ENCODE results near the gene ANKRD29.
"Not testable (repeated sequence)": the region's sequence is repeated elsewhere in the genome, so short reads cannot be mapped to it uniquely, and the experiment has no call there.

The ANKRD29 gene

GRCh38 chr18:23583071-23583865, 79.4 kb downstream of the ANKRD29 start:
- DNase-seq (ENCODE audit: low read depth in 2 of 2): no peak

DNA sequence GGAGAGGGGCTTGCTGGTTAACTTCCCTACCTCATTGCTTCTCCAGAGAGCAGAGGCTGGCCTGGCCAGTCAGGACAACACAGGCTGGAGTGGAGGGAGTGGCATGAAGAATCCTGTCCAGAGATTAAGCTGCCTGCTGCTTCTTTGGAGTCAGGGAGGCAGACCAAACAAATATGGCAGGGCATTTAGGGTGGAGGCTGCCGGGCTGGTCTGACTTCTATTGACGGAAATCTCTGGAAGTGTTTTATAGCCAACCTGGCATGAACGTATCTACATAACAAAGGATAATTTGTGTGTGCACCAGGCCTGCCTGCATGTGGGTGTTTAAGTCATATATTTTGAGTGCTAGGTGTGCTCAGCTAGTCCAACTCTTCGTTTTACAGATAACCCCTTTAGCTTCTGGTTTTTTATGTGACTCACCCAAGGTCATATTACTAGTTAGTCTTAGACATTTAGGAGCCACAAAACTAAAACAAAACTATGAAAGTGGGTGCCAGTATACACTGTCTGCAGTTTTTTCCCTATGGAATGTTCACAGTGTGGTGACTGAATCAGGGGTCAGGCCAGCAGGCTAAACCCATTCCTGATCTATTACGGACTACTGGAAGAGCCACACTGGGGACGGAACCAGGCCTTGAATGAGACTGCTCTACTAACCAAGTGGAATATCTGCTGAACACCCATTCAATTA, 81.9 kb downstream of the ANKRD29 start:
- DNase-seq (ENCODE audit: low read depth in 2 of 2): no peak

DNA sequence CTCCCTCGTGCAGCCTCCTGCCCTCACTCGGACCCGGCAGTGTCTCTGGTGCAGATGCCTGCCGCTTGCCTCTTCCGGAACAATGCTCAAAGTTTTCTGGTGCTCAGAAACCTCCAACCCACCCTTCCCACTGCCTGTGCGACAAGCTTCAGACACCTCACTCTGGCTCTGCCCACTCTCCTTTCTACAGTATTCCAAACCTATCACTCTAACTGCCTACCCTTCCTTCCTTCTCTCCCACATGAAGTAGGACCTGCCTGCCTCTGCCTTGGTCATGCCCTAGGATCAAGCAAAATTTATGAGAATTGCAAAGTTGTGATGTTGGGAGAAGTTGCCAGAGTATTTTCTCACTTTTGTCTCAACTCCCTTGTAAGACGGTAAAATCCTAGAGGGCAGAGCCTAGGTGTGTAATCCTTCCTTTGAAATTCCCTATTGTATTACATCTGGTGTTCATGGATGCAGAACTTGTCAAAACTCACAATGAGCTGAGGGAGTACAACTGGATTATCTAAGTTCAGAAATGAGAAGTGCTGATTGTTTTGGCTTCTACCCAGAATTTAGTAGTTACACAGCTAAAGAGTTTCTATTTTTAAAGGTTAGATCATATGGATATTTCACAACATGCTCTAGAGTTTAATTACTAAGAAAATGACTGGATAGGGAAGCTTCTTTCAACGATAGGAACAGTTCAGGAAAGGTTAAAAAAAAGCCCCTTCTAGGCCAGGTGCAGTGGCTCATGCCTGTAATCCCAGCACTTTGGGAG, 83.6 kb downstream of the ANKRD29 start:
- DNase-seq (ENCODE audit: low read depth in 2 of 2): no peak

- no peak for DNase-seq (ENCODE audit: low read depth in 2 of 2)
Observed at GRCh38 chr18:23578067-23578701, 84.5 kb downstream of the ANKRD29 start.

GRCh38 chr18:23577521-23577920, 85.2 kb downstream of the ANKRD29 start:
- DNase-seq (ENCODE audit: low read depth in 2 of 2): not testable (repeated sequence)

- no peak for DNase-seq (ENCODE audit: low read depth in 2 of 2)
Observed at GRCh38 chr18:23575309-23575651, 87.4 kb downstream of the ANKRD29 start.

DNA sequence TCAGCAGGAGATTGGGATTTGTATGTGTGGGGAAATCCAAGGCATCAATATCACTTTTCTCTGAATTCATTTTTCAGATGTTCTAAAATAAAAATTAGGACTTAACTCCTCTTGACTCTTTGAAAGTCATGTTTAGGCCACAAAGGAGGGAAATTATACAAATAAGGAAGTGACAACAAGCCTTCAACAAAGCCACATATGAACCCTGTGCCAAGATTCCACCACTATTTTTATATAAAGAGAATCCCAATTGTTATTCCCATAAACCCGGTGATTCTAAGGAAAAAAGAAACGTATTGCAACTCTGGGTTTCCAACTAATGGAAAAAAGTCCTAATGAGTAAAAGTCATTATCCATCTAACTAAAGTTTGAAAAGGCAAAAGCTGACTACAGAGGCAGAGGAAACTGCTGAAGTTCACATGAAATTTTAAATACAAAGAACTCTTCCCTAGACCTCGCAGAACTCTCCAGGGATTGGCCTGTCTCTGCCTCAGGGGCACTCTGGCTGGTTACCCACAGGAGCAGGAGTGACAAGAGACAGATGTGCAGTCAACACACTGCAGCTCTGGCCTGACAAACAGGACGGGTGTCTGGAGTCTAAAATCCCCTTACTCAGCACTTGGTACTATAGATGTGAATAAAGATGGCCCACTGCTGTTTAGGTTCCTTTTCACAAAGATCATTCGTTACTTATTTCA, 88.0 kb downstream of the ANKRD29 start:
- DNase-seq (ENCODE audit: low read depth in 2 of 2): no peak

DNA sequence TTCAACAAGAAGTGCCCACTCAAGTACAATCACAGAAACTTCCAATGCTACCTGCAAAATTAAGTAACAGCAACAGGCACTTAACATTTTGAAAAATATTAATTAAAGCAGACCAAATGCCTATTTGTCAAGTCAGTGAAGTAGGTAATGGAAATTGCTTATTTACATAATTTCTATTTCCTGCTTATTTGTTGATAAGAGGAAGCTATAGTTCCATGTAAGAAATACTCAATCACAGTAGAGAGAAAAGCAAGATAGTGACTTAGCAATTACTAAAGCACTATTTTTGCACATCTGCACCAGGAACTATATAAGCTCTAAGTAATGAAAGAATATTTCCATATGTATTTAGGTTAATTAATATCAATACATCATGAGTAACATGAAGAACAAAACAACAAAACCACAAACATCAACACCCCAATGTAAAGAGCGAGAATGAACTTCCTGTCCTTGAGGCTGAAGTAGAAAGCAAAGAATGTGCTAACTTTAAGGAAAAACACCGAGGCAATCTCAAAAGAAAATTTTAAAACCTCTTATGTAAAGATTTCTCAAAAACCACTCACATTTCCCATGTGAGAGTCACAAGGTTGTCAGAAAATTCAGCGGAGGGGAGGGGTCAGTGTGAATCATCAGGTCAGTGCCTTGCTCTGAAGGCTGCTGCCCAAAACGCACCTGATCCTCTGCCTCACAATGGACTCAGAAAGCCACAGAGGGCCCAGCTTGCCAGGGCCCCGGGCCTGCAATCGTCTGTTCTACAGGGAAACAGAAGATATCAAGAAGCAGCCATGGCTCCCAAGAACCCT, 88.9 kb downstream of the ANKRD29 start:
- DNase-seq (ENCODE audit: low read depth in 2 of 2): peak in 1 of 2 donors; percentile 10

- DNase-seq (ENCODE audit: low read depth in 2 of 2): no peak
Observed at GRCh38 chr18:23573020-23573419, 89.7 kb downstream of the ANKRD29 start.

GRCh38 chr18:23572570-23572969, 90.1 kb downstream of the ANKRD29 start:
- no peak for DNase-seq (ENCODE audit: low read depth in 2 of 2)

DNA sequence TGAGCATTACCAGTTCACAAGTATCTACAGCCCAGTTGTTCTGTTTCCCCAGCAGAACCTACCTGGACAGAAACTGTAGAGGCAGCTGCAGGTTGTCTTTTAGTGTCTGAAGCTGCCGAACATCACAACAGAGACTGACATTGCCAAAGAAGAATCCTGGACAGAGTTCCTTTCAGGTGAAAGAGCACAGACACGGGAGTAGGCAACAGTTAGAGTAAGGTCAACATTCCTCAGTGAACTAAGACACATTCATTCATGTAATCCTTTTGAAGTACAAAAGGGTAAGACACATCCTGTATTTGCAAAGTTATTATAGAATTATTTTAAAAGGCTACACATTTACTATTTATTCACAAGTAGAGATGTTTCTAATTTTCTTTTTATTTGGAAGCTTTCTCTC, 90.7 kb downstream of the ANKRD29 start:
- no peak for DNase-seq (ENCODE audit: low read depth in 2 of 2)

DNA sequence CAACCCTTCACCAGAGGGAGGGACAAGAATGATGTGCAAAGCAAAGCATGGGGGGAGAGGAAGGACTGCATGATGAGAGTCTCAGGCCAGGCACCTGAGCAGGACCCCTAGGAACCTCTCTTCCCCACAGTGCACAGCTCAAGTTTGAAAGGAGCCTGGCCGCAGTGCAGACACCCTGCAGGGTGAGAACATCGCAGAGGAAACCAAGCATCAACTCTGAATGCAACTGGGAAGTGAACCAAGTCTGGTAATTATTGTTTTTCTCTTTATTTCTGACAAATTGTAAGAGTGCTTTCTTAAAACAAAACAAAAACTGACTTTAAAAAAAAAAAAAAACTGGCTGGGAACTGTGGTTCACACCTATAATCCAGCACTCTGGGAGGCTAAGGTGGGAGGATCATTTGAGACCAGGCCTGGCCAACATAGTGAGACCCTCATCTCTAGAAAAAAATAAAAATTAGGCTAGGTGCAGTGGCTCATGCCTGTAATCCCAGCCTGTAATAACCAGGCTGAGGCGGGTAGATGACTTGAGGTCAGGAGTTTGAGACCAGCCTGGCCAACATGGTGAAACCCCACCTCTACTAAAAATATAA, 91.7 kb downstream of the ANKRD29 start:
- DNase-seq (ENCODE audit: low read depth in 2 of 2): no peak

GRCh38 chr18:23569299-23570063, 93.2 kb downstream of the ANKRD29 start:
- DNase-seq (ENCODE audit: low read depth in 2 of 2): no peak

DNA sequence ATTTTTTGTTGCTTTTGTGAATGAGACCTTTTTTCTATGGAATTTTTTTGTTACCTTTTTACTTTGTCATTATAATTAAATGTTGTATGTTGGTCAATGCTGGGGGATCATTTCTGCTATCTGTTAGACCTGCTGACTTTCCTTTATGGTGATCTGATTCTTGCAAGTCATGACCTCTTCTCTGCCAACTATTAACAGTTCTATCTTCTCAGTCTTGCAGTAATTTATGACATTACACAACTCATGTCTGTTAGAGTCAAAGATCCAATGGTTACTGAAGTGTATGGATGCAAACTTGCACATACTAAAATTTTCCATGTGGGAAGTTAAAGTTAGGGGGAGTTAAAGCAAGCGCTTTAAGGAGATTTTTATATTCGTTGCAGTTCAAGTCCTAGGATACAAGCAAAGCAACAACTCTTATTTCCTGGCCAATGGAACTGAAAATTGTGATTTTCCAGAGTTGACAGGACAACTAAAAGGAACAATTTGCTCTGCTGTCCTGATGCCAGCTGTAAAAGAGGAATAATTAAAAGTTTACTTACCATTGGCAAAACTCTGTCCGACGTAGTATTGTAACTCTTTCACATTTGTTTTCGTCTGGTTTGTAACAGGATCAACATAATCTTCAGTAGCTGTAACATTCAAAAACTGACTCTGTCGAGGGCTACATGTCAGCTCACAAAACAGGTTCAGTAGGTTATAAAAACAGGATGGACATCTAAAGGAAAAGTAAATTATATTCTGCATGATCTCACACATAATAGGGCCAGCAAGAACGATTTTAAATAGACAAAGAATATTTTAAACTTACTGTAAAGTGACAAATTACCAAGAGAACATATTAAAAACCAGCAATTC, 94.2 kb downstream of the ANKRD29 start:
- no peak for DNase-seq (ENCODE audit: low read depth in 2 of 2)

DNA sequence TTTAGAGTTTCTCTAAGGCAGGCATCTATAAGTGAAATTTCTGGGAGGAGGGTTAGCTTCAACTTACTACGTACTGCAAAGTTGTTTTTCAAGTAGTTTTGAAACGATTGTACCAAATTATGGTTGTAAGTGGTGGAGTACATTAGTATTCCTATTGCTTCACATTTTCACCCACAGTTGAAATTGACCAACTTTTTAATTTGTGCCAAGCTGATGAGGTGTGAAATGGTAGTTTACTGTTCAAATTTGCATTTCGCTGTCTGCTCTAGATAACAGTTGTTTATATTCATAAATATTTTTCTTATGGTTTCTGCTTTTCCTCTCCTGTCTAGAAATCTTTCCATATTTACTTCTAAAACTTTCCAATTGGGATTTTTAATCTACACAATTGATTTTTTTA, 95.0 kb downstream of the ANKRD29 start:
- DNase-seq (ENCODE audit: low read depth in 2 of 2): no peak

GRCh38 chr18:23565916-23566547, 96.7 kb downstream of the ANKRD29 start:
- no peak for DNase-seq (ENCODE audit: low read depth in 2 of 2)

DNA sequence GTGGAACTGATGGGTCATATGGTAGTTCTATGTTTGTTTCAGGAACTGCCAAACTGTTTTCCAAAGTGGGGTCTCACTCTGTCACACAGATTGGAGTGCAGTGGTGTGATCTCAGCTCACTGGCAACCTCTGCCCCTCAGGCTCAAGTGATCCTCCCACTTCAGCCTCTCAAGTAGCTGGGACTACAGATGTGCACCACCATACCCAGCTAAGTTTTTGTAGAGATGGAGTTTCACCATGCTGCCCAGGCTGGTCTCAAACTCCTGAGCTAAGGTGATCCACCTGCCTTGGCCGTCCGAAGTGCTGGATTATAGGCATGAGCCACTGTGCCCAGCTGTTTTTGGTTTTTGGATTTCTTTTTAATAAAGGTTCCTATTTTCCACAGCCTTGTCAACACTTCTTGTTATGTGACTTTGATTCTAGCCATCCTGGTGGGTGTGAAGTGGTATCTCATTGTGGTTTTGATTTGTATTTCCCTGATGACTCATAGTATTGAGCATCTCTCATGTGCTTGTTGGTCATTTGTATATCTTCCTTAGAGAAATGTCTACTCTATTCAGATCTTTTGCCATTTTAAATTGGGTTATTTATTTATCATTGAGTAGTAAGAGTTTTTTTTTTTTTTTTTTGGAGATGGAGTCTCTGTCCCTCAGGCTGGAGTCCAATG, 99.2 kb downstream of the ANKRD29 start:
- no peak for DNase-seq (ENCODE audit: low read depth in 2 of 2)

DNA sequence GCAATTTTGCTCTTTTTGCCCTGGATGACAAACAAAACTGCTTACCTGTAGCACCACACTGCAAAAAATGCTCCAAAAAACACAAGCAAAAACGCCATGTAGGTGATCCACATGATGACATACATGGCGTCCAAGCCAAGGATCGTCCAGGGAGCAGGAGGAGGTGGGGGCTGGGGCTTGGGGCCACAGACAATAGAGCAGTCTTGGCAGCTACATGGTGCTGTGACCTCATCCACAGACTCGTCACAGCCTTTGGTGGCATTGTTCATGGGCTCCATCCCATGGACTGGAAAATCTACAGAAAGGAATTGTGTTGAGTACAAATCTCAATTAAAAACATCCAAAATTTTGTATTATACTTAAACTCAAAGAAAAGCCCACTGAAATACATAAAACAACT, 102.5 kb downstream of the ANKRD29 start:
- no peak for DNase-seq (ENCODE audit: low read depth in 2 of 2)
